ENCODE data around the gene MC1R. TPM values are rescaled to one million over a fixed set of nuclear protein-coding genes. Genes with fewer than 3 reads are reported as not detected.
"Not testable (repeated sequence)": the region's sequence is repeated elsewhere in the genome, so short reads cannot be mapped to it uniquely, and the experiment has no call there.

The MC1R gene
- total RNA-seq, 6 experiments from 2014 or later, result 0.31 to 1.6 (median 0.77) TPM

- no peak for TF ChIP-seq CTCF (IDR thresholded peaks at IDR 0.05)
- TF ChIP-seq POLR2A (IDR thresholded peaks at IDR 0.05), result no peak
- H3K9me3 ChIP-seq, result no peaks in the 10 kb centered on the region
- ATAC-seq (peak in 1 of 4 donors; percentile 14), DNase-seq (no peak)
- intact Hi-C loops (cut with DNase I), result no loop called here
- no peaks in the 10 kb centered on the region for H3K36me3 ChIP-seq
- H3K4me3 ChIP-seq, result no peak overlapping the region
- WGBS (ENCODE audit: insufficient coverage, low coverage, low lambda C conversion rate, missing lambda C conversion rate), result 71% methylated on average over 11 of the region's 16 CpGs
- no peaks in the 10 kb centered on the region for H3K27me3 ChIP-seq
- H3K4me1 ChIP-seq, result peaks cover 0 to 2% (median 0%) of the 10 kb centered on the region in 4 donors
- H3K27ac ChIP-seq, result no peak overlapping the region
These were observed 12.7 kb downstream of the MC1R start for GRCh38 chr16:89931305-89931896.

GRCh38 chr16:89931964-89932363, 13.3 kb downstream of the MC1R start:
- intact Hi-C loops (cut with DNase I), result no loop called here
- 61% methylated on average over 2 of the region's 6 CpGs for WGBS (ENCODE audit: insufficient coverage, low coverage, low lambda C conversion rate, missing lambda C conversion rate)
- no peak overlapping the region for H3K27ac ChIP-seq
- no peaks in the 10 kb centered on the region for H3K4me1 ChIP-seq
- TF ChIP-seq CTCF (IDR thresholded peaks at IDR 0.05) (no peak), POLR2A (IDR thresholded peaks at IDR 0.05) (no peak)
- no peak for ATAC-seq
- no peaks in the 10 kb centered on the region for H3K27me3 ChIP-seq
- no peak overlapping the region for H3K4me3 ChIP-seq
- DNase-seq, result no peak
- H3K36me3 ChIP-seq, result no peaks in the 10 kb centered on the region
- no peaks in the 10 kb centered on the region for H3K9me3 ChIP-seq

GRCh38 chr16:89934019-89934418, 15.4 kb downstream of the MC1R start:
- H3K27ac ChIP-seq; intact Hi-C loops (cut with DNase I); DNase-seq; H3K27me3 ChIP-seq; H3K4me1 ChIP-seq; ATAC-seq; H3K36me3 ChIP-seq; H3K9me3 ChIP-seq; H3K4me3 ChIP-seq: not testable (repeated sequence)
- WGBS (ENCODE audit: insufficient coverage, low coverage, low lambda C conversion rate, missing lambda C conversion rate), result no CpG with 5 or more reads among the region's 29 CpGs

GRCh38 chr16:89934611-89935553, 16.2 kb downstream of the MC1R start:
- no peak for TF ChIP-seq POLR2A (IDR thresholded peaks at IDR 0.05)
- no peak for TF ChIP-seq CTCF (IDR thresholded peaks at IDR 0.05)
- 94% methylated on average over 16 of the region's 61 CpGs for WGBS (ENCODE audit: insufficient coverage, low coverage, low lambda C conversion rate, missing lambda C conversion rate)
- ATAC-seq, result no peak
- H3K4me3 ChIP-seq, result no peak overlapping the region
- no peaks in the 10 kb centered on the region for H3K4me1 ChIP-seq
- no peak overlapping the region for H3K27ac ChIP-seq
- no peaks in the 10 kb centered on the region for H3K27me3 ChIP-seq
- no peak for DNase-seq
- H3K36me3 ChIP-seq, result no peaks in the 10 kb centered on the region
- intact Hi-C loops (cut with DNase I), result no loop called here
- no peaks in the 10 kb centered on the region for H3K9me3 ChIP-seq

GRCh38 chr16:89935620-89936019, 17.0 kb downstream of the MC1R start:
- ATAC-seq; H3K27me3 ChIP-seq; H3K4me3 ChIP-seq; H3K27ac ChIP-seq; H3K4me1 ChIP-seq; DNase-seq; H3K9me3 ChIP-seq; intact Hi-C loops (cut with DNase I); H3K36me3 ChIP-seq: not testable (repeated sequence)
- WGBS (ENCODE audit: insufficient coverage, low coverage, low lambda C conversion rate, missing lambda C conversion rate), result 78% methylated on average over 4 of the region's 27 CpGs

Data from right lobe of liver (tissue), 6 donors.